Kidney (tissue), 14 donors: Measurements from ENCODE around the gene S100A13. TPM values are rescaled to one million over a fixed set of nuclear protein-coding genes. Genes with fewer than 3 reads are reported as not detected.

ENCODE experiments used
- DNase-seq, 5 donors: peaks; one replicate each; pipeline ENCODE4 v3.0.0-alpha.2; 2013 to 2020
- FAIRE-seq: peaks from 2 replicates; lab custom pipeline; 2012; peaks lifted over from hg19 to GRCh38; lab: Jason Lieb, UNC
- H3K27ac ChIP-seq, 2 donors: one replicate each; pipeline ENCODE4 v1.7.0; 2013; ENCODE audit warnings: low read depth in 2 of 2, low read length in 2 of 2, inconsistent platforms in 1 of 2
- H3K27me3 ChIP-seq: one replicate; pipeline ENCODE4 v1.7.1; 2013; ENCODE audit warnings: low read length, inconsistent platforms; ENCODE audit not compliant: control insufficient read depth, insufficient read depth
- H3K36me3 ChIP-seq, 3 donors: one replicate each; pipeline versions ENCODE4 v1.7.0 to v1.7.1; 2013; ENCODE audit warnings: low read length in 3 of 3, control low read depth in 1 of 3, inconsistent platforms in 1 of 3; ENCODE audit not compliant: insufficient read depth in 3 of 3, control insufficient read depth in 2 of 3
- H3K4me1 ChIP-seq, 3 donors: one replicate each; pipeline versions ENCODE4 v1.7.0 to v1.7.1; 2013; ENCODE audit warnings: low read length in 3 of 3, inconsistent platforms in 1 of 3, low read depth in 1 of 3; ENCODE audit not compliant: control insufficient read depth in 2 of 3, insufficient read depth in 2 of 3
- H3K4me3 ChIP-seq, 3 donors: one replicate each; pipeline versions ENCODE4 v1.7.0 to v1.8.1; 2013; ENCODE audit warnings: low read length in 3 of 3, control low read depth in 1 of 3, inconsistent platforms in 1 of 3
- H3K9ac ChIP-seq, 3 donors: one replicate each; pipeline versions ENCODE4 v1.7.0 to v1.7.1; 2013; ENCODE audit warnings: low read length in 3 of 3, control low read depth in 1 of 3, inconsistent platforms in 1 of 3
- H3K9me3 ChIP-seq, 3 donors: one replicate each; pipeline versions ENCODE4 v1.7.0 to v1.7.1; 2013; ENCODE audit warnings: low read length in 3 of 3, control low read depth in 1 of 3, inconsistent platforms in 1 of 3; ENCODE audit not compliant: control insufficient read depth in 2 of 3, insufficient read depth in 1 of 3
- intact Hi-C: fragments of 100-400 bp; cut with DNase I; formaldehyde crosslinking; loops from one replicate; pipeline ENCODE4 v1.11.1; 2022
- polyA plus RNA-seq: library from polyadenylated mRNA; stranded (reverse); fragments of 350-450 nt; fragmentation: Illumina TruSeq; extraction: RNeasy Lipid Tissue Mini Kit (QIAGEN cat#74804); gene quantifications from one replicate; pipeline ENCODE4 v1.2.3, GENCODE V29; 2014; ENCODE audit warnings: low read depth, low replicate concordance; ENCODE audit not compliant: insufficient read depth
- total RNA-seq: library from RNA; stranded (reverse); fragmentation: NEBNext Ultra II Directional; extraction: Animal tissue kit (Norgen Biotek cat#: 25700); gene quantifications from one replicate; pipeline ENCODE4 v1.2.1, GENCODE V29; 2021
- TF ChIP-seq, protein P1 (sequence below): IDR thresholded peaks from 3 replicates; pipeline ENCODE4 v1.5.1; 2012; ENCODE audit warnings: mild to moderate bottlenecking, moderate library complexity, borderline replicate concordance; ENCODE audit not compliant: insufficient read depth; ENCODE audit errors: extremely low read depth
- donor health status: control.
- donor health status: control.
- donor health status: control.
- donor health status: control.
- donor health status: control.
- donor health status: DM: yes; HTN: yes; CAD: no.
- donor health status: Normal renal cell carcinoma (clear cell type).

Gene S100A13
- total and polyA plus RNA-seq, 2 donors from 2014 or later: 225 to 299 TPM

DNA sequence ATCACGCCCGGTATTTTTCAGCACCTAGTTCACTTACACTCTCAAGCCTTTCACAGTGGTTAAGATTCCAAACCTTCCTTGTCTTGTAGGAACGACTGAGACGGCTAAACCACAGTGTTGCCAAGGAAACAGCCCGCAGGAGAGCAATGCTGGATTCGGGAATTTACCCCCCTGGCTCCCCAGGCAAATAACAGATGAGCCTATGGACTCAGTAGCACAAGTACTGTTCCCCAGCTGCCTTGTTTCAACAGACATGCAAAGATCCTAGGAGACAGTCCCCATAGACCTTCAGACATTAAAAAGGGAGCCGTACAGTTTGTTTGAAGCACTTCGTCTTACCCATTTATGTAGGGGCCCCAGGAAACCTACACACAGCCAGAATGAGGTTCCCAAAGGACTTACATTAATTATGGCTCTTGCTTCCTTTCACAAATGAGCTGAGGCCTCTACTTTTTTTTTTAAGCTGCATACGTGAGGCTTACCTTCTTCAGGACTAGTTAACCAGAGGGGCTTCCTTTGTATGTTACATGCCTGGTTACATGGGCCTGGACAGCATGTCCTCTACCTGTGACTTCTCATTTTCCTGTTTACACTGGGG, 33.9 kb upstream of the S100A13 start:
- no peak overlapping the region for H3K27ac ChIP-seq
- FAIRE-seq: no peak
- H3K9me3 ChIP-seq: no peaks in the 10 kb centered on the region
- intact Hi-C loops: no loop called here
- peaks cover 11 to 57% (median 36%) of the 10 kb centered on the region in 3 donors for H3K36me3 ChIP-seq
- H3K9ac ChIP-seq: no peak overlapping the region
- no peak for DNase-seq
- peaks cover 0 to 13% (median 10%) of the 10 kb centered on the region in 3 donors for H3K4me1 ChIP-seq
- no peaks in the 10 kb centered on the region for H3K27me3 ChIP-seq
- TF ChIP-seq, protein P1, sequence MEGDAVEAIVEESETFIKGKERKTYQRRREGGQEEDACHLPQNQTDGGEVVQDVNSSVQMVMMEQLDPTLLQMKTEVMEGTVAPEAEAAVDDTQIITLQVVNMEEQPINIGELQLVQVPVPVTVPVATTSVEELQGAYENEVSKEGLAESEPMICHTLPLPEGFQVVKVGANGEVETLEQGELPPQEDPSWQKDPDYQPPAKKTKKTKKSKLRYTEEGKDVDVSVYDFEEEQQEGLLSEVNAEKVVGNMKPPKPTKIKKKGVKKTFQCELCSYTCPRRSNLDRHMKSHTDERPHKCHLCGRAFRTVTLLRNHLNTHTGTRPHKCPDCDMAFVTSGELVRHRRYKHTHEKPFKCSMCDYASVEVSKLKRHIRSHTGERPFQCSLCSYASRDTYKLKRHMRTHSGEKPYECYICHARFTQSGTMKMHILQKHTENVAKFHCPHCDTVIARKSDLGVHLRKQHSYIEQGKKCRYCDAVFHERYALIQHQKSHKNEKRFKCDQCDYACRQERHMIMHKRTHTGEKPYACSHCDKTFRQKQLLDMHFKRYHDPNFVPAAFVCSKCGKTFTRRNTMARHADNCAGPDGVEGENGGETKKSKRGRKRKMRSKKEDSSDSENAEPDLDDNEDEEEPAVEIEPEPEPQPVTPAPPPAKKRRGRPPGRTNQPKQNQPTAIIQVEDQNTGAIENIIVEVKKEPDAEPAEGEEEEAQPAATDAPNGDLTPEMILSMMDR: no peak
- no peak overlapping the region for H3K4me3 ChIP-seq

GRCh38 chr1:153659656-153660055, 32.4 kb upstream of the S100A13 start:
- no peaks in the 10 kb centered on the region for H3K27me3 ChIP-seq
- H3K4me1 ChIP-seq: peaks cover 0 to 13% (median 10%) of the 10 kb centered on the region in 3 donors
- peak overlapping the region; percentile 71 to 97 (median 95) for H3K4me3 ChIP-seq
- peaks cover 6 to 41% (median 26%) of the 10 kb centered on the region in 3 donors for H3K36me3 ChIP-seq
- peak overlapping the region in 1 of 3 donors; percentile 88 for H3K9ac ChIP-seq
- DNase-seq: no peak
- TF ChIP-seq, protein P1: no peak
- FAIRE-seq: no peak
- H3K27ac ChIP-seq: no peak overlapping the region
- H3K9me3 ChIP-seq: no peaks in the 10 kb centered on the region
- intact Hi-C loops: no loop called here

- TF ChIP-seq, protein P1: no peak
- H3K36me3 ChIP-seq: peaks cover 6 to 36% (median 22%) of the 10 kb centered on the region in 3 donors
- peak overlapping the region; percentile 94 to 95 for H3K27ac ChIP-seq
- FAIRE-seq (no peak), DNase-seq (no peak)
- H3K4me3 ChIP-seq: peak overlapping the region; percentile 71 to 97 (median 95)
- intact Hi-C loops: no loop called here
- no peaks in the 10 kb centered on the region for H3K9me3 ChIP-seq
- H3K9ac ChIP-seq: peak overlapping the region; percentile 45 to 88 (median 85)
- no peaks in the 10 kb centered on the region for H3K27me3 ChIP-seq
- H3K4me1 ChIP-seq: peaks cover 0 to 13% (median 10%) of the 10 kb centered on the region in 3 donors
Measured at GRCh38 chr1:153659175-153659534, 31.9 kb upstream of the S100A13 start.
